Measurements from ENCODE around the gene KREMEN1. TPM values are rescaled to one million over a fixed set of nuclear protein-coding genes. Genes with fewer than 3 reads are reported as not detected.

KREMEN1 gene
- total and polyA plus RNA-seq, 10 of the 15 experiments (the other 5 are each of a cell fraction or from before 2014, with no cell fraction given), result 0.10 to 2.5 (median 0.20) TPM; not detected in 1

- TF ChIP-seq NR2C2 (IDR thresholded peaks at IDR 0.05; ENCODE audit: borderline replicate concordance, control insufficient read depth, insufficient read length, low read depth) (no peak), MLLT1 (IDR thresholded peaks at IDR 0.05) (peak; percentile 93), POLR2A (IDR thresholded peaks at IDR 0.05; ENCODE audit: low read depth, low read length) (peak; percentile 79), MXI1 (IDR thresholded peaks at IDR 0.05; ENCODE audit: low read depth, low read length) (peak; percentile 46; the same call in 1 of the 2 replicates), RB1 (IDR thresholded peaks at IDR 0.05; ENCODE audit: borderline replicate concordance) (peak; percentile 41; the same call in 1 of the 2 replicates), ZNF24 (IDR thresholded peaks at IDR 0.05) (peak; percentile 57; the same call in 1 of the 2 replicates), ZBTB4 (CRISPR knock-in tag; IDR thresholded peaks at IDR 0.05) (no peak), RBBP5 (conservative IDR thresholded peaks at IDR 0.05) (no peak), BACH1 (IDR thresholded peaks at IDR 0.05; ENCODE audit: borderline replicate concordance) (peak; percentile 95), ZSCAN29 (IDR thresholded peaks at IDR 0.05) (peak; percentile 38; the same call in 1 of the 2 replicates), PAX8 (IDR thresholded peaks at IDR 0.05) (no peak), TBL1XR1 (IDR thresholded peaks at IDR 0.05; ENCODE audit: low read depth, low read length) (peak; percentile 87), ATF2 (IDR thresholded peaks at IDR 0.05; ENCODE audit: low read length) (peak; percentile 70), RELA (IDR thresholded peaks at IDR 0.05; ENCODE audit: borderline replicate concordance, partially characterized antibody) (peak; percentile 92)
- TF ChIP-seq, protein P1, sequence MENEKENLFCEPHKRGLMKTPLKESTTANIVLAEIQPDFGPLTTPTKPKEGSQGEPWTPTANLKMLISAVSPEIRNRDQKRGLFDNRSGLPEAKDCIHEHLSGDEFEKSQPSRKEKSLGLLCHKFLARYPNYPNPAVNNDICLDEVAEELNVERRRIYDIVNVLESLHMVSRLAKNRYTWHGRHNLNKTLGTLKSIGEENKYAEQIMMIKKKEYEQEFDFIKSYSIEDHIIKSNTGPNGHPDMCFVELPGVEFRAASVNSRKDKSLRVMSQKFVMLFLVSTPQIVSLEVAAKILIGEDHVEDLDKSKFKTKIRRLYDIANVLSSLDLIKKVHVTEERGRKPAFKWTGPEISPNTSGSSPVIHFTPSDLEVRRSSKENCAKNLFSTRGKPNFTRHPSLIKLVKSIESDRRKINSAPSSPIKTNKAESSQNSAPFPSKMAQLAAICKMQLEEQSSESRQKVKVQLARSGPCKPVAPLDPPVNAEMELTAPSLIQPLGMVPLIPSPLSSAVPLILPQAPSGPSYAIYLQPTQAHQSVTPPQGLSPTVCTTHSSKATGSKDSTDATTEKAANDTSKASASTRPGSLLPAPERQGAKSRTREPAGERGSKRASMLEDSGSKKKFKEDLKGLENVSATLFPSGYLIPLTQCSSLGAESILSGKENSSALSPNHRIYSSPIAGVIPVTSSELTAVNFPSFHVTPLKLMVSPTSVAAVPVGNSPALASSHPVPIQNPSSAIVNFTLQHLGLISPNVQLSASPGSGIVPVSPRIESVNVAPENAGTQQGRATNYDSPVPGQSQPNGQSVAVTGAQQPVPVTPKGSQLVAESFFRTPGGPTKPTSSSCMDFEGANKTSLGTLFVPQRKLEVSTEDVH (IDR thresholded peaks at IDR 0.05; ENCODE audit: low read depth, partially characterized antibody), result no peak
- TF ChIP-seq, protein P2, sequence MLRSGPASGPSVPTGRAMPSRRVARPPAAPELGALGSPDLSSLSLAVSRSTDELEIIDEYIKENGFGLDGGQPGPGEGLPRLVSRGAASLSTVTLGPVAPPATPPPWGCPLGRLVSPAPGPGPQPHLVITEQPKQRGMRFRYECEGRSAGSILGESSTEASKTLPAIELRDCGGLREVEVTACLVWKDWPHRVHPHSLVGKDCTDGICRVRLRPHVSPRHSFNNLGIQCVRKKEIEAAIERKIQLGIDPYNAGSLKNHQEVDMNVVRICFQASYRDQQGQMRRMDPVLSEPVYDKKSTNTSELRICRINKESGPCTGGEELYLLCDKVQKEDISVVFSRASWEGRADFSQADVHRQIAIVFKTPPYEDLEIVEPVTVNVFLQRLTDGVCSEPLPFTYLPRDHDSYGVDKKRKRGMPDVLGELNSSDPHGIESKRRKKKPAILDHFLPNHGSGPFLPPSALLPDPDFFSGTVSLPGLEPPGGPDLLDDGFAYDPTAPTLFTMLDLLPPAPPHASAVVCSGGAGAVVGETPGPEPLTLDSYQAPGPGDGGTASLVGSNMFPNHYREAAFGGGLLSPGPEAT (IDR thresholded peaks at IDR 0.05; ENCODE audit: low read depth), result peak; percentile 95
Measured at GRCh38 chr22:29202212-29203192, 129.7 kb downstream of the KREMEN1 start (continued).
